MCF 10A (cell line): Measurements from ENCODE around the gene ENSA. TPM values are rescaled to one million over a fixed set of nuclear protein-coding genes. Genes with fewer than 3 reads are reported as not detected.

Experiments
- BruUV-seq: library from RNA; stranded (reverse); fragments of 400-500 nt; replicated peaks from 2 replicates; lab custom pipeline; 2021; lab: Mats Ljungman, UMichigan
- CTCF ChIA-PET: fragments of 300-600 bp; sonication (Branson Sonifier 250); formaldehyde crosslinking; extraction: SDS; loops from one replicate; lab custom pipeline; 2021; ENCODE audit warnings: antibody characterized with exemption, inconsistent platforms; lab: Yijun Ruan, JAX
- POLR2A ChIA-PET: fragments of 300-600, 350-650 bp; sonication (Branson Sonifier 250); formaldehyde crosslinking; extraction: SDS; loops from one replicate; lab custom pipeline; 2020; ENCODE audit warnings: antibody characterized with exemption, inconsistent platforms; lab: Yijun Ruan, JAX
- DNase-seq: peaks from one replicate; pipeline ENCODE4 v3.0.0-alpha.2; 2018; ENCODE audit not compliant: unreplicated experiment
- H3K27ac Mint-ChIP-seq: one replicate; pipeline ENCODE4 v1.8.0; 2022; ENCODE audit warnings: mild to moderate bottlenecking, low read depth, mixed read lengths; ENCODE audit not compliant: unreplicated experiment
- H3K27me3 Mint-ChIP-seq: one replicate; pipeline ENCODE4 v1.8.0; 2022; ENCODE audit warnings: mixed read lengths; ENCODE audit not compliant: insufficient read depth, unreplicated experiment
- H3K36me3 Mint-ChIP-seq: one replicate; pipeline ENCODE4 v1.8.0; 2022; ENCODE audit warnings: mild to moderate bottlenecking, moderate library complexity, mixed read lengths; ENCODE audit not compliant: insufficient read depth, unreplicated experiment
- H3K4me1 Mint-ChIP-seq: one replicate; pipeline ENCODE4 v1.8.0; 2022; ENCODE audit warnings: mixed read lengths; ENCODE audit not compliant: insufficient read depth, unreplicated experiment
- H3K4me3 Mint-ChIP-seq: one replicate; pipeline ENCODE4 v1.8.0; 2022; ENCODE audit warnings: mild to moderate bottlenecking, moderate library complexity, mixed read lengths; ENCODE audit not compliant: unreplicated experiment
- H3K9me3 Mint-ChIP-seq: one replicate; pipeline ENCODE4 v1.8.0; 2022; ENCODE audit warnings: mixed read lengths; ENCODE audit not compliant: unreplicated experiment
- intact Hi-C: fragments of 100-400 bp; cut with micrococcal nuclease; formaldehyde crosslinking; loops from 2 replicates; pipeline ENCODE4 v1.14.1; 2022
- total RNA-seq: library from RNA; stranded (reverse); gene quantifications from 2 replicates; pipeline ENCODE4 v1.2.3, GENCODE V29; 2022
- TF ChIP-seq, protein P1 (sequence below): fragments of 200-600 bp; IDR thresholded peaks from one replicate; pipeline ENCODE4 v1.8.0; 2022; ENCODE audit warnings: antibody characterized with exemption, mild to moderate bottlenecking; ENCODE audit not compliant: unreplicated experiment

The ENSA gene
- total RNA-seq, 1 experiment from 2014 or later: 294 TPM

- peak overlapping the region; percentile 99 for H3K27ac Mint-ChIP-seq
- no peak for DNase-seq
- POLR2A ChIA-PET: interaction anchor here (0.6 to 27.7 kb wide), 35 partner anchors 7 to 693 kb away, joined by 3 to 1801 read pairs (median 6); partner anchors contain the start of genes ADAMTSL4, ANP32E, ENSA and GOLPH3L
- BruUV-seq: TSS peak; percentile 67
- H3K4me1 Mint-ChIP-seq: peaks cover 26% of the 10 kb centered on the region
- CTCF ChIA-PET: interaction anchor here (0.5 to 12.7 kb wide), 11 partner anchors 11 to 963 kb away, joined by 3 to 245 read pairs (median 4); no protein-coding TSS in a partner anchor
- H3K36me3 Mint-ChIP-seq: peaks cover 49% of the 10 kb centered on the region
- intact Hi-C loops: loop anchor here (1.0 to 5.0 kb wide), 3 partner anchors 19 to 117 kb away; partner anchors contain the start of gene GOLPH3L
- H3K27me3 Mint-ChIP-seq: no peaks in the 10 kb centered on the region
- H3K4me3 Mint-ChIP-seq: peak overlapping the region; percentile 99
- TF ChIP-seq, protein P1, sequence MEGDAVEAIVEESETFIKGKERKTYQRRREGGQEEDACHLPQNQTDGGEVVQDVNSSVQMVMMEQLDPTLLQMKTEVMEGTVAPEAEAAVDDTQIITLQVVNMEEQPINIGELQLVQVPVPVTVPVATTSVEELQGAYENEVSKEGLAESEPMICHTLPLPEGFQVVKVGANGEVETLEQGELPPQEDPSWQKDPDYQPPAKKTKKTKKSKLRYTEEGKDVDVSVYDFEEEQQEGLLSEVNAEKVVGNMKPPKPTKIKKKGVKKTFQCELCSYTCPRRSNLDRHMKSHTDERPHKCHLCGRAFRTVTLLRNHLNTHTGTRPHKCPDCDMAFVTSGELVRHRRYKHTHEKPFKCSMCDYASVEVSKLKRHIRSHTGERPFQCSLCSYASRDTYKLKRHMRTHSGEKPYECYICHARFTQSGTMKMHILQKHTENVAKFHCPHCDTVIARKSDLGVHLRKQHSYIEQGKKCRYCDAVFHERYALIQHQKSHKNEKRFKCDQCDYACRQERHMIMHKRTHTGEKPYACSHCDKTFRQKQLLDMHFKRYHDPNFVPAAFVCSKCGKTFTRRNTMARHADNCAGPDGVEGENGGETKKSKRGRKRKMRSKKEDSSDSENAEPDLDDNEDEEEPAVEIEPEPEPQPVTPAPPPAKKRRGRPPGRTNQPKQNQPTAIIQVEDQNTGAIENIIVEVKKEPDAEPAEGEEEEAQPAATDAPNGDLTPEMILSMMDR: no peak
- H3K9me3 Mint-ChIP-seq: no peaks in the 10 kb centered on the region
Observed at GRCh38 chr1:150579945-150580642, 49.3 kb downstream of the ENSA start.

GRCh38 chr1:150579110-150579944 is 50.1 kb downstream of the ENSA start, which contains the start of gene MCL1:
Gene MCL1, minus strand, starts transcription at chr1:150579610. Its CDS starts 80 bp downstream, at chr1:150579530.
- no peaks in the 10 kb centered on the region for H3K27me3 Mint-ChIP-seq
- POLR2A ChIA-PET: interaction anchor here (0.6 to 27.7 kb wide), 39 partner anchors 8 to 692 kb away, joined by 3 to 1801 read pairs (median 5); partner anchors contain the start of genes ADAMTSL4, ANP32E, ENSA and GOLPH3L
- H3K9me3 Mint-ChIP-seq: no peaks in the 10 kb centered on the region
- peaks cover 56% of the 10 kb centered on the region for H3K36me3 Mint-ChIP-seq
- H3K4me1 Mint-ChIP-seq: peaks cover 34% of the 10 kb centered on the region
- CTCF ChIA-PET: interaction anchor here (0.6 to 12.7 kb wide), 10 partner anchors 11 to 716 kb away, joined by 3 to 245 read pairs (median 4); no protein-coding TSS in a partner anchor
- H3K4me3 Mint-ChIP-seq: peak within 1 kb of the TSS; percentile 99
- TF ChIP-seq, protein P1: no peak
- BruUV-seq: no TSS peak
- DNase-seq: peak; percentile 98
- H3K27ac Mint-ChIP-seq: peak within 1 kb of the TSS; percentile 99
- intact Hi-C loops: loop anchor here (1.0 to 5.0 kb wide), 3 partner anchors 18 to 118 kb away; partner anchors contain the start of gene GOLPH3L

DNA sequence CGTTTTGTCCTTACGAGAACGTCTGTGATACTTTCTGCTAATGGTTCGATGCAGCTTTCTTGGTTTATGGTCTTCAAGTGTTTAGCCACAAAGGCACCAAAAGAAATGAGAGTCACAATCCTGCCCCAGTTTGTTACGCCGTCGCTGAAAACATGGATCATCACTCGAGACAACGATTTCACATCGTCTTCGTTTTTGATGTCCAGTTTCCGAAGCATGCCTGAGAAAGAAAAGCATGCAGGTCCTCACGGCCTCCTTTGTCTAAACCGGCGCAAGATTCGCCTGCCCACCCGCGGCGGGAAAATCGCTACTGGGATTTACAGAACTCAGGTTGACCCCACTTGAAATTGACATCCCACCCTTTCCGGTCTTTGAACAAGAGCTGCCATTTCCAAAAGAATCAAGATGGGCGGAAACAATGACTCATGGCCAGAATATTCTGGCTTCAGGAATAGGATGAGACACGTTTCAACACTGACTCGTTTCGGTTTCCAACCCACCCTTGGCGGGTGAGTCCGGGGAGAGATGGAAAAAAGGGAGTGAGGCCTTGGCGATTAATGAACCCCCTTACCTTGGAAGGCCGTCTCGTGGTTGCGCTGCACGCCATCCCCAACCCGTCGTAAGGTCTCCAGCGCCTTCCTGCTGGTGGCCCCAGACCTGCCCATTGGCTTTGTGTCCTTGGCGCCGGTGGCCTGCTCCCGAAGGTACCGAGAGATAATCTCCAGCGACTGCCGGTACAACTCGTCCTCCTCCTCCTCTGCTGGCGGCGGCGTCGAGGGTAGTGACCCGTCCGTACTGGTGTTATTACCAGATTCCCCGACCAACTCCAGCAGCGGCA is 50.9 kb downstream of the ENSA start:
- TSS peak; percentile 28 for BruUV-seq
- H3K4me1 Mint-ChIP-seq: peaks cover 35% of the 10 kb centered on the region
- CTCF ChIA-PET: interaction anchor here (0.5 to 12.7 kb wide), 8 partner anchors 9 to 717 kb away, joined by 3 to 245 read pairs (median 4); no protein-coding TSS in a partner anchor

More for the DNA sequence above, 50.9 kb downstream of the ENSA start:
- Mint-ChIP-seq H3K9me3 (no peaks in the 10 kb centered on the region), H3K27ac (peak overlapping the region; percentile 99), H3K4me3 (peak overlapping the region; percentile 99), H3K27me3 (no peaks in the 10 kb centered on the region), H3K36me3 (peaks cover 65% of the 10 kb centered on the region)
- POLR2A ChIA-PET: interaction anchor here (0.6 to 27.7 kb wide), 28 partner anchors 11 to 1413 kb away, joined by 3 to 1801 read pairs (median 6); partner anchors contain the start of genes ADAMTSL4, ANP32E, ARNT and ENSA
- intact Hi-C loops: loop anchor here (1.0 to 5.0 kb wide), 3 partner anchors 17 to 119 kb away; partner anchors contain the start of gene GOLPH3L
- DNase-seq: peak; percentile 95
- TF ChIP-seq, protein P1: no peak
